GM18517 (cell line): ENCODE measurements around the gene TGM2.
A peak's percentile ranks its signal among the peaks of the same experiment; 100 is the strongest.

Experiments used
- ATAC-seq: cut with Tn5 transposase; IDR thresholded peaks from one replicate; pipeline ENCODE4 v1.9.1; 2021; ENCODE audit warnings: mild to moderate bottlenecking, moderate library complexity; ENCODE audit not compliant: unreplicated experiment

The TGM2 gene

DNA sequence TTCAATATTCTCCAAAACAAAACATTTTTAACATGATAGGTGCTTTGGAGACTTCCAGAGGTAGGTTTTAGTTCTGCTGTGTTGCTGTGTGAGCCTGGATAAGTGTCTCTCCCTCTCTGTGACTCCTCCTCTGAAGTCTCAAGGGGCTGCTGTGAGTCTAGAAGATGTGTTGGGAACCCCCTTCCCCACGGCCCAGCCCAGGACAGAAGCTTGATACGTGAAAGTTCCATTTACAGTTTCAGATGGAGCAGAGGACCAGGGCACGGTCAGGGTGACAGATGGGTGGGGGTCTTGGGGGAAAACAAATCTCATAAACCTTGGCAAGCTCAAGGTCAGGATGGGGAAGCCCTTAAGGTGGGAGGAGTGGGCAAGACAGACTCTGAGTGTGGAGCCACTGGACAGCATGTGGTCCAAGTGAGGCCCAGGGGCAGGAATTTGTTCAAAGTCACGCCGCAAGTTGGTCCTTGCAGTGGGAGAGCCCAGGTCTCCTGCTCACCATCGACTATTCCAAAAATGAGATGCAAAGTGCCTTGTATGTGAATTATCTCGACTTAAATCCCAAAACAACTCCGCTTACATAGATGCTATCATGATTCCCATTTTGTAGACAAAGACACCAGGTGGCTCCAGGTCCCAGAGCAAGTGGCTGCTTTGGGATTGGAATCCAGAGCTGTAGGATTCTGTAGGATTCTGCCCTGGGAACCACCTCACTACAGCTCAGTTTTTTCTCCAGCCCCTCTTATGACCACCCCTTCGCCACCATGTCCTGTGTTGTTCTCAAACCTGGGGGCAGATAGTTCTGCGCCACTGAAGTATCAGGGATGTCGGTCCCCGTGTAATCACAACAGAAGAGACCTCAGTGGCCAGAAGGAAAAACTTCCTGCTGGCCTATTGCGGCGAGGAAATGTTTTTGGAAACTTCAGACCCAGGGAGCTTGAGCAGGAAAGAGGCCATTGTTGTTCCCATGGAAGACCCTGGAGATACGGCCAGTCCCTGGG is 1.9 kb downstream of the TGM2 start:
- ATAC-seq, result no peak

DNA sequence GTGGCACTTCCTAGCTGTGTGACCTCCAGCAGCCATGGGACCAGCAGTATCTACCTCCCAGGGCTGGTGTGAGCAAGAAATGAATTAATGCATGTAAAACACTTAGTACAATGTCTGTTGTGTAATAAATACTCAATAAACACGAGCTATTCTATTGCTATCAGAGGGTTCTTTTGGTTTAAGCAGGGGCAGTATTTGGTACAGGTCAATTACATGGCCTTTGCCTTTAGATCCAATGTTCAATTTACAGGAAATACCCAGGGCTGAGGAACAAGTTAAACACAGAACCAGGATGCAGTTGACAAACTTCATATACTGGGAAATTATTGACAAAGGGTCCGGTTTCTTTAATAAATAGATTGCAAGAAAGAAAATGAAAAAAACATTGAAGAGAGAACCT is 2.9 kb downstream of the TGM2 start:
- no peak for ATAC-seq

DNA sequence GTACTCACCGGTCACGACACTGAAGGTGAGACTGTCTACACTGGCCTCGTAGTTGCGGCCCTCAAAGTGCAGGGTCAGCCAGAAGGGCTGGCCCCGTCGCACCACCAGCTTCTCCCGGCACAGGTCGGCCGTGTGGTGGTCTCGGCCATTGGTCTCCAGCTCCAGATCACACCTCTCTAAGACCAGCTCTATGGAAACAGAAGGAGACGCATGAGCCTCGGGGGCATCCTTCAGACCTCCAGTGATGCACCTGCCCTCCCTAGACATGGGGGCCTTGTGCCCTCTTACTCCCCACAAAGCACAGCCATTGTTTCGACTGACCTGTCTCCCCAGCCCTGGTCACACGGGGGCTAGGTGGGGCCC is 3.7 kb downstream of the TGM2 start:
- ATAC-seq, result no peak

DNA sequence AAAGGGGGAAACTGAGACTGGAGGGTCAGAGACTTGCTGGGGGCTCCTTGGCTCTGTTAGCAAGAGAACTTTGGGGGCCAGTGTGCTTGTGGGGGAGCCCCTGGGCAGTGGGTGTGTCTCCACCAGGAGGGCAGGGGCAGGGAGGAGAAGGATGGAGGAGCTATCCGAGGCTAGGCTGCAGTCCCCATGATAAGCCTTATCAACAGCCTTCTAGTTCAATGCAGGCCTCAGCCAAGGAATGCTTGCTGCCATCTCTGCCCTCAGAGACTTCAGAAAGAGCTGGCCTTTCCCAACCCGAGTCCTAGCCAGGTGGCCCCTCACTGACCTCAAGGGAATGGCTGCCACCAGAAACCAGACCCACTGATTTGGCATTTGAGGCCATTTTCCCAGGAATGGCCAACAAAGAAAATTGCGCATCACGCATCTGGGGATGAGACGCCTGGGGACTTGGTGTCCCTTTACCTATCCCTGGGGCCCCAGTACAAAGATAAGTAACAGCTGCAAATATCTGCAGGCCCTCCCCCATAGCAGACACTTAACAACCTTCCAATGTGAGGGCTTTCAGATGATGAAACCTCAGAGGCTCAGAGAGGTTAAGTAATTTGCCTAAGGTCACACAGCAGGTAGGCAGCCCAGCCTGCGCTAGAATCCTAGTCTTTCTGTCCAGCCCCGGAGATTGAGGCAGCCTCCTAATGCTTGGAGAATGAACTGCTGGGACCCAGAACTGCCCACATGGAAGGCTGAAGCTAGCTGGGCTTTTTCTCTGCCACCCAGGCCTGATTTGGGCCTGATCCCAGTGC is 4.9 kb downstream of the TGM2 start:
- no peak for ATAC-seq

DNA sequence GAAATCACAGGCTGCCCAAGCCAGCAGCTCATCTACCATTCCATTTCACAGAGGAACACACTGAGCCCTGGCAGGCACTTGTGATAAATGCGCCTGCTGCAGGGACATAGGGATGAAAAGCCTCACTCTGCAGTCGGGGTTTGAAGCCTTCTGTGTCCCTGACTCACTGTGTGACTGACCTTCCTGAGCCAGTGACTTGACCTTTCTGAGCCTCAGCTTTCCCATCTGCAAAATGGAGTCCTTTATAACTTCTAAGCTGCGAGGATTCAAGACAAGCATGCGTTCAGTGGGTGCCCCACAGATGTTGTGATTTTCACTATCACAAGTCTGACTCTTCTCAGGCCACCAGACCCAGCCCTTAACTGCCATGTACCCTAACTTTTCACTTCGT is 5.5 kb downstream of the TGM2 start:
- no peak for ATAC-seq

DNA sequence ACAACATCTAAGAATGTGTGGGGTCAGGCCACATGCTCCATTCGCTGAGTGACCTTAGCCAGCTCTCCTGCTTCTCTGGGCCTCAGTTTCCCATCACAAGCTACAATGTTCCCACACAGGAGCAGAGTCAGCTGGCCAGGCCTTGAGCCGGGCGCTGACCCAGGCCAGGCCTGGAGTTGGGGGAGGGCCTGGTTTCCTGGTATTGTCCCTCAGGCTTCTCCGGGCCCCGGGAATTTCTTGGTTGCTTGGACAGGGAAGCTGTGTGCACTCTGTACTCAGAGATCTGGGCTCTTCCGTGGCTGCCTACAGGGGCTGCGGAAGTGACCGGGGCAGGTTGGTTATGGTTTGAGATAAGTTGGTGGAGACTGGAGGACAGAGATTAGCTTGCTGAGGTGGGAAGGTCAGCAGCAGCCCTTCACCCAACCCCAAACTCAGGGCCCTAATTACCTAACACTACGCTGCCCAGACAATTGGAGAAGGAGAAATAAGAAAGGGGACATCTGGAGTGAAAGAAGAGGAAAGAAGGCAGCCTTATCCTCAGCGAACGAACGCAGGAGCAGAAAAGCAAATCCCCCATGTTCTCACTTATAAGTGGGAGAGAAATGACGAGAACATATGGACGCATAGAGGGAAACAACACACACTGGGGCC is 6.2 kb downstream of the TGM2 start:
- ATAC-seq, result no peak

DNA sequence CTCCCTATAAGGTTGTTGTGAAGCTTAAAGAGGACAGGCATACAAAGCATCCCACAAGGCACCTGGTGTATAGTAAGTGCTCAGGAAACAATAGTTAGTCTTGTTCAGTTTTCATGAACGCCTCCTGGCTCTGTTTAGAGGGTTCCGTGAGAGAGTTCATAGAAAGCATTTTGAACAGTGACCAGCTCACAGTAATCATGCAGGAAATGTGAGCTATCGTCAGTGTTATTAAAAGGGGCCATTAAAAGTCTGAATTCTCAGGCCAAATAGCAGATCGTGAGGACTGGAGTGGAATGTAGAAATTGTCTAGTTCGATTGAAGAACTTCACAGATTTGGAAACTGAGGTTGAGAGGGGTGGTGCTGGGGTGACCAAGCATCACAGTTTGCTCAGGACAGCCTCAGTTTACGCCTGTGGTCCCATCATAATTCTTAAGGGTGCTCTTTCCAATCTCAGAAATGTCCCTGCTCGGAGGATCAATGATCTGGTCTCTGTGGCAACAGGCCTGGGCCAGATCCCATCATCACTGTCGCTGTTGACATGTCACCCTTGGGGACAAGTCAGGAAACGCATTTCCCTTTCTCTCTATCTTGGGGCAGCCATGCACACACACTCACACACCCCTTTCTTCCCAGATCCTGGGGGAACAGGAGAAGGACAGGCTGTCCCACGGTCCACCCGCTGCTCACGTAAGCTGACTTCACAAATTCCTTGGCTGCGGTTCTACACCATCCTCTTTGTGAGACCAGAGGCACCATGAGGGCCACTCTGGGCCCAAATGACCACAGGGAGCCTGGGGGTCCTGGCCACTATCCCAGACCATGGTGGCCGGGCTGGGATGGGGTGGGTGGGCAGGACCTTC is 7.2 kb downstream of the TGM2 start:
- ATAC-seq, result no peak

DNA sequence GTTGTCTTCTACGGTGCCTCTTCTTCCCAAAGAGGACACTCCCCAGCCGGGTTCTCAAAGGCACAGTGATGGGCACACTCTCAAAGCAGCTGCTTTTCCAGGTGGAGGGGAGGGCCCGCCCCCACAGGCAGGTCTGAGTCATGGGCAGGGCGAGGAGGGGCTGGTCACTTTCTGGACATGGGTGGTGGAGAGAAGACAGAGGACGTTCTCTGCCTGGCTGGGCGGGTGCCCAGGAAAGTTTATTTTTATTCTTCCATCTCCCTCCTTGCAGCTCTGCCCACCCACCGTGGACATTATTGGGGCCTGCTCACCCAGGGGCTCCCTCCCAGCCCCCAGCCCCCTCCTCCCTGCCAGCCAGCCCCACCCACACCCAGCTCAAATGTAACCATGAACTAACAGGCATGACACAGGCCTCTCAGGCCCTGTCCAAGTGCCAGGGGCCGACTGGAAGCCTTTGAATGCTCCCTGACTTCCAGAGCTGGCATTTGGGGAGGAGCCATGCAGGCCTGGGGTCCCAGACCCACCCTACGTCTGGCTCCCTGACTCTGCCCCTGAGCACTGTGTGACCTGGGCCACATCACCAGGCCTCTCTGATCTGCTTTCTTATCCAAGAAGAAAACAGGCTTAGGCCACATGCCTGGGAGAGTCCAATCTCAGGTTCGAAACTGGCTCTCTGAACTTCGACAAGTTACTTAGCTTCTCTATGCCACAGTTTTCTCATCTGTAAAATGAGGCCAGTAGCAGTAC is 8.0 kb downstream of the TGM2 start:
- ATAC-seq, result no peak

DNA sequence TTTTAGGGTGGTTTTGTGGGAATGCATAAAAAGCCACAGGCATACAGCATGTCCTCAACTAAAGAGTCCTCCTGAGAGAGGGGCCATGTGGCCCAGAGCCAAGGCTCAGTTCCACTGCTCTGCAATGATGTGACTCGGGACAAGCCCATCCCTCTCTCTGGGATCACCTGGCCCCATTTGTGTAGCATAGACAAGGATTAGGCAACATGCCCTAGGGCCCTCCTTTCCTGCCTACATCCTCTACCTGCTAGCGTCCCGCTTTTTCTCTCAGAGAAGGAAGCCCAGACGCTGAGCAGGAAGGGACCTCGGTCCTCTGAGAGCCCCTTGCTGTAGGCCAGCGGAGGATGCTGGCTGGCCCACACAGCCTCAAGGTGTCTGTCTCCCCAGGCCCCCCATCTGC is 8.8 kb downstream of the TGM2 start:
- ATAC-seq, result no peak

DNA sequence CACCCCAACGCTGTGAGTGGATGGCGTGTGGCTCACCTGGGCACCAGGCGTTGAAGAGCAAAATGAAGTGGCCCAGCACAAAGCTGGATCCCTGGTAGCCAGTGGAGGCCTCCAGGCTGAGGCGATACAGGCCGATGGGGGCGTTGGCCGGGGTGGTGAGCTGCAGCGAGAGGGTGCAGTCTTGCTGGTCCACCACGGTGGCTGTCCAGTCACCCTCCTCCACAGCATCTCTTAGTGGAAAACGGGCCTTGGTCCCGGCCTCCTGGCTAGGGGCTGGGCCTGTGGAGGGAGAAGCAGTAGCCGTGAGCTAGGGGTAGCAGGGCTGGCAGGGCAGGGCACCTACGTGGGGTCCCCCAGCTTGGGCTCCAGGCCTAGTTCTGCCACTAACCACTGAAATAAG is 9.3 kb downstream of the TGM2 start:
- ATAC-seq, result no peak

DNA sequence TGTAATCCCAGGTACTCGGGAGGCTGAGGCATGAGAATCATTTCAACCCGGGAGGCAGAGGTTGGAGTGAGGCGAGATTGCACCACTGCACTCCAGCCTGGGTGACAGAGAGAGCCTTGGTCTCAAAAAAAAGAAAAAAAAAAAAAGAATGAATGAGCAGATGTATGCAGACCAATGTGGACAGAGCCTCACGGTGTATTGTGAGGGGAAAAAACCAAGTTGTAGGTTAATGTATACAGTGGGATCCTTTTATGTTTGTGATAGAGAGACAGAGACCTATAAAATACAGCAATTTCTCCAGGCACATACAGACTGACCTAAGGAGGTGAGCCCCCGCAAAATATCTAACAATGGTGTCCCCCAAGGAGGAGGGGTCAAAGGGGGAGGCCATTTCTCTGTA is 11.7 kb downstream of the TGM2 start:
- ATAC-seq, result no peak

DNA sequence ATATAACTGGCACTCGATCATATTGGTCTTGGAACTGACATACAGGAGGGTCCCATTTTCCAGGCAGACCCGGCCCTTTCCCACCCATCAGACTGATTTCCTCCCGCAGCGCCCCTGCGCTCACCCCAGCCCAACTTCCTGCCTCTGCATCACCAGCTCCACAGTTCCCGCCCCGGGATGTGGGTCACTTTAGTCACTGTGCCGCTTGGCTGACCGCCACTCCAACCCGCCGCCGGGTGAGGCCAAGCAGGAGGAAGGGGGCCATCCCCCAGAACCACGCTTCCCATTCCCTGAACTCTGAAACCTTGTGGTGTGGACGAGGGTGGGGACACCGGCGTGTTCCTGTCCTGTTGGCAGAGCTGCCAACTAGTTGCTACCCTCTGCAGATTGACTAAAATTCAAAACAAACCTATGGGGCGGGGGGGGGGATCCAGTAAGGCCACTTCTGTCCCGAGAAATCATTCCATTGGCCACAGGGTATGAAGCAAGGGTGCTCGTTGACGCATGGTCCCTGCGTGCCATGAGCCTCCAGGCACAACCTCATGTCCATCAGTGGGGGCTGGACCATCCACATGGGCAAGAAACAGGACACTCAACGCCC is 12.3 kb downstream of the TGM2 start:
- peak; percentile 45 for ATAC-seq

DNA sequence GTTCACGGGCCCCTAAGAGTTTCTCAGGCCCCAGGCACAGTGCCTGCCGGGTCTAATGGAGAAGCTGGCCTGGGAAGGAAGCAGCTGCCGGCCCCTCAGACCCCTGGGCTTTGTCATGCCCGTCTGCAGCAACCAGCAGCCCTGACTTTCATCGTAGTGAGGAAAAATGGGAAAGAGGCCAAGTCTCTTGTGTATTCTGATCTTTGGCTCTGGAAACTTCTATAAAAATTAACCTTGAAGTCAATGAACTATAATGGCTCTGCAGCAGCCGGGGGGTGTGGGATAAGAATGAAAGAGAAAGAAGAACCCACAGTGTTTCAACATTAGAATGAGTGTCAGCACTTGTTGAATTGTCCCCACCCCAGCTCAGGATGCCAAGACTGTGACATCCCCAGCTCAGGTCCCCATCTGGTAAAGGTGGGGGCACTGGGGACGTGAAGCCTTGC is 12.9 kb downstream of the TGM2 start:
- ATAC-seq, result peak; percentile 68

DNA sequence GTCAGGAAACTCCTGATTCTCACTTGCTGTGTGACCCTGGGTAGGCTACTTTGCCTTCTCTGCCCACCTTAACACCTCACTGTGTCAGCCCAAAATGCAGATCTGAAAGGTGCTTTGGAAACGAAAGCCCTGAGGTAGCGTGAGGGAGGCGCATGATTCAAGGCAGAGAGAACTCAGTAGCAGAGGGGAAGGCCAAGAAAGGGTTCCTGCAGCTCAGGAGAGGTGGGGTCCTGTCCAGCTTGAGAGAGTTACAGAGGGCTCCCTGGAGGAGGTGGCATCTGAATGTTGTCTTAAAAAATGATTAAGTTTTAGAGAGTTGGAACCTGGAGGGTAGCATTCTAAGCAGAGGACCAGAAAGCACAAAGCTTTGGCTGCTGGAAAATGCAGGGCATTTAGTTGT is 13.6 kb downstream of the TGM2 start:
- ATAC-seq, result no peak

DNA sequence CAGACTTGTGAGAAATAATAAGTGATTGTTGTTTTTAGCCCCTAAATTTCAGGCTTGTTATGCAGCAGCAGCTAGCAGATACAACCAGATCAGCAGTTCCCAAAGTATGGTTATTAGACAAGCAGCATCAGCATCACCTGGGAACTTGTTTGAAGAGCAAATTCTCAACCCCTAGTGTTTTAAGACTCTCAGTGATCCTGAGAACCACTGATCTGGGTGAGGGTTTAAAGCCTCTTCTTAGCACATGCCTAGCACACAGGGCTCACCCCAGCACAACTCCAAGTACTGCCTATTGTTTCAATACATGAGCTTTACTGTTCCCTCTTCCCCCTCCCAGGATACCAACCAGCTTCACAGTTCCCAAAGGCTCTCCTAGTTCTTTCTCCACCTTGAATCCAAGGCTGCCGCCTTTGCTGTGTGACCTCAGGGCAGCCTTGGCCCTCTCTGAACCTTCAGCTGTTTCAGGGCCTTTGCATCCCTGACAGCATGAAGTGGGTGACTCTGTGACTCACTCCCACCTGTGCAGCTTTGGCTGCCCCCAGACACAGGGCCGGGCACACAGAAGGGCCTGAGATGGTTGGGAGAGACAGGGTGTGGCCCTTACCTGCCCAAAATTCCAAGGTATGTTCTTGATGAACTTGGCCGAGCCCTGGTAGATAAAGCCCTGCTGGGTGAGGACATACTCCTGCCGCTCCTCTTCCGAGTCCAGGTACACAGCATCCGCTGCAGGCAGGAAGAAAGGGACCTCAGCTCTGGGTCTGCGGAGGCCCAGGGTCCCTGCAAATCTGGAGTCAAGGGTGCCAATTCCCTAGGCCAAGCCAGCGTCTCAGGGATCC is 14.5 kb downstream of the TGM2 start:
- no peak for ATAC-seq

DNA sequence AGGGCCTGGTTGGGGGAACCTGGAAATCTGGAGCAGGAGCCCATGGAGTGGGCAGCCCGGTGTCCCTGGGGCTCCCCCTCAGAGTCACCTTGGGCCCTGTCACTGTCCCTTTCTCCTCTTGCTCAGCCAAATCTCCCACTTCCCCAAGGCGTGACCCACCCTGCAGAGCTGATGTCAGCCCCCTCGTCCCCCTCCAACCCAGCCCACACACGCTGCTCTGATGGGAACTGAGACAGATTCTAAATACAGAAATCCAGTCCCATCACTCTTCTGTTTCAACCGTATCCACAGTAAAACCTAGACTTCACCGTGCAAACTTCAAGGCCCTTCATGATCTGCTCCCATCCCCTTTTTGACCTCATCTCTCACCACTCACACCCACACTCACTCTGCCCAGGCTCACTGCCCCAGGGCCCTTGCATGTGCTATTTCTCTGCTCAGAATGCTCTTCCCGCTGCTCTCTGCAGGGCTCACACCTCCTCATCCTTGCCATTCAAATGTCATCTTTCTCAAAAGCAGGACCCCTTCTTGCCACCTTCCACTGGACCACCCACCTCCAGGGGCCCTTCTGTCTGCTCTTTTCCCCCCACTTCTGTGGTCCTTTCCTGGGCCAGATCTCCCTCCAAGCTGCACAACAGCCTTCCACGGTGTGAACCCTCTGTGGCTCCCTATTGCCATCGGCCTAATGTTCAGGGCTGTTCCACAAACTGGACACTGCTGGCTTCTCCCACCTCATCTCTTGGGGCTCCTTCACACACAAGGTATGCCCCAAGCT is 16.6 kb downstream of the TGM2 start:
- no peak for ATAC-seq

DNA sequence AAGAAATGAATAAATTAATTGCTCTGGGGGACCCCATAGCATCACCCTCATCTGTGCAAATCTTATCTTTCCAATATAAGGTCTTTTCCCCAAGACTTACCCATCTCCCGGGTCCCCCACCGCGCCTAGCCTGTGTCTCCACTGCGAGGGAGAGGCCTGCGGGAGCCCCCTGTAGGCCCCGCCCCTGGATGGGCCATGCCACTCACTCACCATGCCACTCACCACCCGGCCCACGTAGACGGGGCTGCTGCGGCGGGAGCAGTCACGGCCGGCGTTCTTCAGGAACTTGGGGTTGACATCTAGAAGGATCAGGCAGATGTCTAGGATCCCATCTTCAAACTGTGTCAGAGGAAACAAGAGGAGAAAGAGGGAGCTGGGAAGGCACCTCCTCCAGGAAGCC is 17.3 kb downstream of the TGM2 start:
- ATAC-seq, result no peak

DNA sequence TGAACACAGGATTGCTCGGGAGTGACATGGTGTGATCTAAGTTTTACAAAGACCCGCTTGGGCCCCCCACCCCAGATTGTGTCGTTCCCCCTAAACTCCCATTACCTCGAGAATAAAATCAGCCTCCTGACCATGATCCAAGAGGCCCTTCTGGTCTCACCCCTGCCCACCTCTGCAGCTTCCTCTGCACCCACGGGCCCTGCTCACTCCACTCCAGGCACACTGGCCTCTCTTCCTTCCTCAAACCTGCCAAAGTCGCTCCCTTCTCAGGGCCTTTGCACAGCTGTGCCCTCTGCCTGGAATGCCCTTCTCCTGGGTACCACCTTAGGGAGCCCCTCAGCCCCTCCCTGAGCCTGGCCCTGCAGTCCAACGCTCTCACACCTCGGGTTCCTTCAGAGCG is 17.9 kb downstream of the TGM2 start:
- no peak for ATAC-seq
